ENCODE data around the gene FGFBP1.

The FGFBP1 gene

DNA sequence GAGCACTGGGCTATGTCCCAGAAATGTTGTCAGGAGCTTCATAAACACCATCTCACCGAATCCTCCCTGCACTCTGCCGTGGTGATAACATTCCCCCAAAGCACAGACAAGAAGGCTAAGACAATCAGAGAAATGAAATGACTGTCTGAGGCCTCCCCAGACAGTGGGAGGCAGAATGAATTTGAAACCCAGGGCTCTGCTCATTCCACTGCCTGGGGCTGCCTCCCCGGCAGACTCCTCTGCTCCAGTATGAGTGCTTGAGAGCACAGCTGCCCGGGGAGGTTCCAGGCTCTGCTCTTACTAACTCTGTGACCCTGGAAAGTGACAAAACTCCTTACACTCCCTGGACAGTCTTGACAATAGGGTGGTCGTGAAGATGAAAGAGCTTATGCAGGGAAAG is 9.7 kb downstream of the FGFBP1 start:
- Histone ChIP-seq H4K20me1 (ENCODE audit: low read depth, low read length) (no peaks in the 10 kb centered on the region), H3K79me2 (ENCODE audit: insufficient read depth, low read length) (no peaks in the 10 kb centered on the region), H3K9me2 (replicated peaks; ENCODE audit: insufficient read depth, low read length) (no peaks in the 10 kb centered on the region), H3K4me2 (ENCODE audit: low read depth, low read length, poor library complexity, severe bottlenecking) (no peak overlapping the region), H3K4me3 (ENCODE audit: insufficient read depth, low read length, poor library complexity, severe bottlenecking) (no peak overlapping the region), H3K9me3 (ENCODE audit: insufficient read depth, low read length) (no peaks in the 10 kb centered on the region; the same call in 1 of the 2 replicates), H3K36me3 (ENCODE audit: low read length) (no peaks in the 10 kb centered on the region), H3K9ac (ENCODE audit: low read length) (no peak overlapping the region), H3F3A (ENCODE audit: insufficient read depth) (no peaks in the 10 kb centered on the region), H3K27me3 (ENCODE audit: low read length) (no peaks in the 10 kb centered on the region), H3K27ac (ENCODE audit: low read depth, low read length) (no peak overlapping the region), H2AFZ (ENCODE audit: low read depth, low read length, severe bottlenecking) (no peak overlapping the region)
- no peak for TF ChIP-seq CTCF (IDR thresholded peaks at IDR 0.05; ENCODE audit: insufficient read depth, low read length, poor library complexity, severe bottlenecking)
- no peak for TF ChIP-seq EZH2phosphoT487 (conservative IDR thresholded peaks at IDR 0.05; ENCODE audit: low read length)

- H3K4me3 ChIP-seq (ENCODE audit: insufficient read depth, low read length, poor library complexity, severe bottlenecking): no peak overlapping the region
- no peak overlapping the region for H3K4me2 ChIP-seq (ENCODE audit: low read depth, low read length, poor library complexity, severe bottlenecking)
These were observed 12.1 kb downstream of the FGFBP1 start for GRCh38 chr4:15926486-15926885.

DNA sequence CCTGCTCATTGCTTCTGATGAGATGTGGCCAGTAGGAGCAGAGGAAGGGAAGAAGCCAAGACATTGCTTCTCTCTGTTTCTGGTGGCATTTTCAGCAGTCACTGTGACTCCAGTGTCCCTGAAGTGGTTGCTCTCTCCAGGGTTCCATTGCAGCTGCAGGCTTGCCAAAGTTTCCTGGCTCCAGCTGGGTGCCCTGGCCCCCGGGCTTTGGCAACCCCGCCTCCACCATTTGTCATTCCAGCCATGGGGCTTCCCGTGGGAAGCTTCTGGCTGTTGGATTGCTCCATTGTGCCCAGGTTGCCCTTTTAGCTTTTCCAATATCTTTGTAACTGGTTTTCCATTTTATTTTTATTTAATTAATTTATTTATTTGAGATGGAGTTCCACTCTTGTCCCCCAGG is 12.7 kb downstream of the FGFBP1 start:
- Histone ChIP-seq H3K27ac (ENCODE audit: low read depth, low read length) (no peak overlapping the region), H3K4me3 (ENCODE audit: insufficient read depth, low read length, poor library complexity, severe bottlenecking) (no peak overlapping the region), H2AFZ (ENCODE audit: low read depth, low read length, severe bottlenecking) (no peak overlapping the region), H3K9ac (ENCODE audit: low read length) (no peak overlapping the region), H3K9me2 (replicated peaks; ENCODE audit: insufficient read depth, low read length) (no peaks in the 10 kb centered on the region), H3K9me3 (ENCODE audit: insufficient read depth, low read length) (no peaks in the 10 kb centered on the region), H3K4me2 (ENCODE audit: low read depth, low read length, poor library complexity, severe bottlenecking) (no peak overlapping the region), H3K27me3 (ENCODE audit: low read length) (no peaks in the 10 kb centered on the region), H3F3A (ENCODE audit: insufficient read depth) (no peaks in the 10 kb centered on the region), H3K36me3 (ENCODE audit: low read length) (no peaks in the 10 kb centered on the region), H4K20me1 (ENCODE audit: low read depth, low read length) (no peaks in the 10 kb centered on the region), H3K79me2 (ENCODE audit: insufficient read depth, low read length) (no peaks in the 10 kb centered on the region)
- TF ChIP-seq CTCF (IDR thresholded peaks at IDR 0.05; ENCODE audit: insufficient read depth, low read length, poor library complexity, severe bottlenecking) (no peak), EZH2phosphoT487 (conservative IDR thresholded peaks at IDR 0.05; ENCODE audit: low read length) (no peak)

More at GRCh38 chr4:15926486-15926885, 12.1 kb downstream of the FGFBP1 start:
- no peak for TF ChIP-seq CTCF (IDR thresholded peaks at IDR 0.05; ENCODE audit: insufficient read depth, low read length, poor library complexity, severe bottlenecking)
- TF ChIP-seq EZH2phosphoT487 (conservative IDR thresholded peaks at IDR 0.05; ENCODE audit: low read length): no peak
- Histone ChIP-seq H3K9me3 (ENCODE audit: insufficient read depth, low read length) (no peaks in the 10 kb centered on the region), H3K27ac (ENCODE audit: low read depth, low read length) (no peak overlapping the region), H3K9ac (ENCODE audit: low read length) (no peak overlapping the region), H3K27me3 (ENCODE audit: low read length) (no peaks in the 10 kb centered on the region), H3K79me2 (ENCODE audit: insufficient read depth, low read length) (no peaks in the 10 kb centered on the region), H4K20me1 (ENCODE audit: low read depth, low read length) (no peaks in the 10 kb centered on the region), H3K36me3 (ENCODE audit: low read length) (no peaks in the 10 kb centered on the region), H3F3A (ENCODE audit: insufficient read depth) (no peaks in the 10 kb centered on the region), H3K9me2 (replicated peaks; ENCODE audit: insufficient read depth, low read length) (no peaks in the 10 kb centered on the region), H2AFZ (ENCODE audit: low read depth, low read length, severe bottlenecking) (no peak overlapping the region)

DNA sequence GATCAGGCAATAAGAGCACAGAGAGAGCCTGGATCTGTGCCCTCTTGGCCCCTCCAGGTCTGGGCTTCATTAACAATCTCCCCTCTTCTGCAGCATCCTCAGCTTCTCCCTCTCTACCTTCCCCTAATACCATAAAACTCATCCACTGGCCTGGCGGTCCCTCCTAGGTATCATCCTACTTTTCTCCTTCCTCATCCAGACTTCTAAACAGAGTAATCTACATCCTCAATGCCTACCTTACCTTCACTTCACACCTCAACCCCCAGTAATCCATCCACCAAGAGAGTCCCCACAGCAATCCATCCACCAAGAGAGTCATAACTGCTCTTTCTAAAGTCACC is 17.0 kb downstream of the FGFBP1 start:
- H3F3A ChIP-seq (ENCODE audit: insufficient read depth): no peaks in the 10 kb centered on the region
- H3K27me3 ChIP-seq (ENCODE audit: low read length): no peaks in the 10 kb centered on the region
- no peak overlapping the region for H3K9ac ChIP-seq (ENCODE audit: low read length)
- H4K20me1 ChIP-seq (ENCODE audit: low read depth, low read length): no peaks in the 10 kb centered on the region
- H2AFZ ChIP-seq (ENCODE audit: low read depth, low read length, severe bottlenecking): no peak overlapping the region
- no peaks in the 10 kb centered on the region for H3K79me2 ChIP-seq (ENCODE audit: insufficient read depth, low read length)
- TF ChIP-seq EZH2phosphoT487 (conservative IDR thresholded peaks at IDR 0.05; ENCODE audit: low read length) (no peak), CTCF (IDR thresholded peaks at IDR 0.05; ENCODE audit: insufficient read depth, low read length, poor library complexity, severe bottlenecking) (no peak)
- H3K36me3 ChIP-seq (ENCODE audit: low read length): no peaks in the 10 kb centered on the region
- no peak overlapping the region for H3K27ac ChIP-seq (ENCODE audit: low read depth, low read length)
- H3K4me2 ChIP-seq (ENCODE audit: low read depth, low read length, poor library complexity, severe bottlenecking): no peak overlapping the region
- no peak overlapping the region for H3K4me3 ChIP-seq (ENCODE audit: insufficient read depth, low read length, poor library complexity, severe bottlenecking)
- H3K9me3 ChIP-seq (ENCODE audit: insufficient read depth, low read length): no peaks in the 10 kb centered on the region
- no peaks in the 10 kb centered on the region for H3K9me2 ChIP-seq (replicated peaks; ENCODE audit: insufficient read depth, low read length)
